ENCODE results near the gene EZH2. TPM values are rescaled to one million over a fixed set of nuclear protein-coding genes. Genes with fewer than 3 reads are reported as not detected.

EZH2 gene
- total RNA-seq, 2 donors from 2014 or later = 2.3 to 8.6 TPM

DNA sequence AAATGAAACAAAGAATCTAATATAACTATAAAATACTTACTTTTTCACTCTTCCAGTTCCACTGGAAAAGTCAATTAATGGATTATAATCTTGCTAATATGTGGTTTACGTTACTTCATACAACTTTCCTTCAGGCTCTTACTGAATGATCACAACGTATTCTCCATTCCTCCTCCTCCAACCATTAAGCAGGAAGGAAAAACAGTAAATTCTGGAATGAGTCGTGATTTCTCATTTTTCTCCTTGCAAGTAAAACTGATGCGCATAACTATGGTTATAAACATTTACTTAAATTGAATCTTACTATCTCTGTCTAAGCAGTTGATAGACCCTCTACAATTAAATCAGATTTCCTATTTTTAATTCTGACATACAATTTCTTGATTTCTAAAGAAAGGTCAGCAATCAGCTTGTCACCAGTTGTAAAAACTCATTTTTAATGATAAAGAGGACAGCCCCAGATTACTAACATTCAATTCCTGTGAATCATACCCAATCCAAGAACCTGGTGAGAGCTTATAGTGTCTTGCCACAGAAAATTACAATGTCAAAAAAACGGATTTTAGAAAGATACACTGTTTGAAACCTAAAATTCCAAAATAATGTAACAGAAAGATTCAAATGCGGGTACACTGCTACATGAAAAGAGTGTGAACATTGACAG lies 64.3 kb downstream of the EZH2 start:
- TF ChIP-seq POLR2AphosphoS5 (IDR thresholded peaks at IDR 0.05) (no peak), POLR2A (IDR thresholded peaks at IDR 0.05) (no peak)
- TF ChIP-seq, protein P1, sequence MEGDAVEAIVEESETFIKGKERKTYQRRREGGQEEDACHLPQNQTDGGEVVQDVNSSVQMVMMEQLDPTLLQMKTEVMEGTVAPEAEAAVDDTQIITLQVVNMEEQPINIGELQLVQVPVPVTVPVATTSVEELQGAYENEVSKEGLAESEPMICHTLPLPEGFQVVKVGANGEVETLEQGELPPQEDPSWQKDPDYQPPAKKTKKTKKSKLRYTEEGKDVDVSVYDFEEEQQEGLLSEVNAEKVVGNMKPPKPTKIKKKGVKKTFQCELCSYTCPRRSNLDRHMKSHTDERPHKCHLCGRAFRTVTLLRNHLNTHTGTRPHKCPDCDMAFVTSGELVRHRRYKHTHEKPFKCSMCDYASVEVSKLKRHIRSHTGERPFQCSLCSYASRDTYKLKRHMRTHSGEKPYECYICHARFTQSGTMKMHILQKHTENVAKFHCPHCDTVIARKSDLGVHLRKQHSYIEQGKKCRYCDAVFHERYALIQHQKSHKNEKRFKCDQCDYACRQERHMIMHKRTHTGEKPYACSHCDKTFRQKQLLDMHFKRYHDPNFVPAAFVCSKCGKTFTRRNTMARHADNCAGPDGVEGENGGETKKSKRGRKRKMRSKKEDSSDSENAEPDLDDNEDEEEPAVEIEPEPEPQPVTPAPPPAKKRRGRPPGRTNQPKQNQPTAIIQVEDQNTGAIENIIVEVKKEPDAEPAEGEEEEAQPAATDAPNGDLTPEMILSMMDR (IDR thresholded peaks at IDR 0.05) = no peak
- Histone ChIP-seq H3K36me3 (no peaks in the 10 kb centered on the region), H3K27ac (no peak overlapping the region), H3K4me1 (replicated peaks) (no peaks in the 10 kb centered on the region), H3K27me3 (replicated peaks; ENCODE audit: insufficient read depth) (no peaks in the 10 kb centered on the region), H3K9me3 (no peaks in the 10 kb centered on the region), H3K4me3 (no peak overlapping the region)
- no peak for DNase-seq (ENCODE audit: low spot score)
- intact Hi-C loops (cut with DNase I) = no loop called here
- 93% methylated on average over 6 of the region's 6 CpGs for WGBS

DNA sequence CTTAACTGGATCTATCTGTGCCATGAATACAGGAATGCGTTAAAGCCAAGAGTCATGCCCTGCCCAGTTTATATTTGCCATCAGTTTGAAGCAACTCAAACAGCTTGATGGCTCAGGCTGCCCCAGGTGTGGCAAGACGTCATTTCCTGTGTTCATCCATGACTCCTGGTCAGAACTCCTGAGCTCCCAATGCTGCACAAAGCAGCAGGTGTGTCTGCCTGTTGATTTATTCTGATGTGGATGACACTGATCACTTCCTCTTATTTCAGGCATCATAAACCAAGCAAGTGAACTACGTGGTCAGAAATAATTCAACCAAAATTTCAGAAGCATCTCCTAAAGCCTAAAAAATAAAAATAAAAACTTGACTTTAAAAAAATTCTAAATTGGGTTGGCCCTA lies 68.5 kb downstream of the EZH2 start:
- 65% methylated on average over 3 of the region's 3 CpGs for WGBS
- no peaks in the 10 kb centered on the region for H3K36me3 ChIP-seq
- no peak overlapping the region for H3K27ac ChIP-seq
- intact Hi-C loops (cut with DNase I) = no loop called here
- TF ChIP-seq, protein P1 (IDR thresholded peaks at IDR 0.05) = no peak
- TF ChIP-seq POLR2AphosphoS5 (IDR thresholded peaks at IDR 0.05) = no peak
- no peaks in the 10 kb centered on the region for H3K9me3 ChIP-seq
- no peak overlapping the region for H3K4me3 ChIP-seq
- no peaks in the 10 kb centered on the region for H3K4me1 ChIP-seq (replicated peaks)
- DNase-seq (ENCODE audit: low spot score) = no peak
- H3K27me3 ChIP-seq (replicated peaks; ENCODE audit: insufficient read depth) = no peaks in the 10 kb centered on the region

DNA sequence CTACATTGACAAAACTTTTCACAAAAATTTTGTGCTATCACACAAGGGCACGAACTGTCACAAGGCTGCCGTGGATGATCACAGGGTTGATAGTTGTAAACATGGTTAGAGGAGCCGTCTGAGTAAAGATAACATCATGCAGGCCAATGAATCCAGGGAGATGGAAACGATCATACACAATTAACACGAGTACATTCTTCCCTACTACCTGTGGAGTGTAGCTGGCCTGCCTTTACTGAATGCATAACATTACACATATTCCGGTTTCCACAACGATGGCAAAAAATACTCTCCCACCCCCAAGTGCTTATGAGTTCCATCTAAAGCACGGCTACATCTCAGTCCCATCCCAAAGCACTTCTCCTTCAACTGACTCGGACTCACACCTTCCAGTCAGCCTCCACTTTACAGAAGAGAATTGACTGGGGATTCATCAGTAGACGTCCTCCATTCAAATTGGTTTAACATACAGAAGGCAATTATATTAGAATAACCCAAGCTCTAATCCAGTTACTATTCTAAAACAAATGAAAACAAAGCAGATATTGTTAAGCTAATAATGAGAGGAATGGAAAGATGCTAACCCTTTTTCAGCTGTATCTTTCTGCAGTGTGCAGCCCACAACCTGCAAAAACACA lies 69.0 kb downstream of the EZH2 start:
- no peaks in the 10 kb centered on the region for H3K9me3 ChIP-seq
- WGBS = 59% methylated on average over 10 of the region's 10 CpGs
- intact Hi-C loops (cut with DNase I) = no loop called here
- no peaks in the 10 kb centered on the region for H3K27me3 ChIP-seq (replicated peaks; ENCODE audit: insufficient read depth)
- H3K4me3 ChIP-seq = no peak overlapping the region
- TF ChIP-seq POLR2AphosphoS5 (IDR thresholded peaks at IDR 0.05) (no peak), POLR2A (IDR thresholded peaks at IDR 0.05) (no peak)
- DNase-seq (ENCODE audit: low spot score) = no peak
- no peak overlapping the region for H3K27ac ChIP-seq
- no peaks in the 10 kb centered on the region for H3K4me1 ChIP-seq (replicated peaks)
- no peaks in the 10 kb centered on the region for H3K36me3 ChIP-seq

DNA sequence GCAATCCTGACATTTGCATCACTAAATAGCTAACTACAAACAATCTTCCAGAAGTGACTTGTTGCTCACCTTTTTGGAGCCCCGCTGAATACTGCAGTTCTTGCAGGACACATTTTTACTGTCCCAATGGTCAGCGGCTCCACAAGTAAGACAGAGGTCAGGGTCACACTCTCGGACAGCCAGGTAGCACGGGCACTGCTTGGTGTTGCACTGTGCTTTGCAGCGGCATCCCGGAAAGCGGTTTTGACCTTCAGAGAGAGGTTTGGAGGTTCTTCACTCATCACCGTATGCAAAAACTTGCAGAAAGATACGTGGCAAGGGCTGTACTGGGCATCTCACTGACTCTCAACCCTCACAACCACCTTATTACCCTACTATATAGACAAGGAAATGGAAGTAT lies 70.2 kb downstream of the EZH2 start:
- no peak for DNase-seq (ENCODE audit: low spot score)
- no peaks in the 10 kb centered on the region for H3K9me3 ChIP-seq
- no peaks in the 10 kb centered on the region for H3K27me3 ChIP-seq (replicated peaks; ENCODE audit: insufficient read depth)
- H3K36me3 ChIP-seq = no peaks in the 10 kb centered on the region
- no peaks in the 10 kb centered on the region for H3K4me1 ChIP-seq (replicated peaks)
- TF ChIP-seq POLR2A (IDR thresholded peaks at IDR 0.05) (no peak), POLR2AphosphoS5 (IDR thresholded peaks at IDR 0.05) (no peak)
- TF ChIP-seq, protein P1 (IDR thresholded peaks at IDR 0.05) = no peak
- WGBS = 91% methylated on average over 9 of the region's 9 CpGs
- H3K27ac ChIP-seq = no peak overlapping the region
- no peak overlapping the region for H3K4me3 ChIP-seq
- intact Hi-C loops (cut with DNase I) = no loop called here

DNA sequence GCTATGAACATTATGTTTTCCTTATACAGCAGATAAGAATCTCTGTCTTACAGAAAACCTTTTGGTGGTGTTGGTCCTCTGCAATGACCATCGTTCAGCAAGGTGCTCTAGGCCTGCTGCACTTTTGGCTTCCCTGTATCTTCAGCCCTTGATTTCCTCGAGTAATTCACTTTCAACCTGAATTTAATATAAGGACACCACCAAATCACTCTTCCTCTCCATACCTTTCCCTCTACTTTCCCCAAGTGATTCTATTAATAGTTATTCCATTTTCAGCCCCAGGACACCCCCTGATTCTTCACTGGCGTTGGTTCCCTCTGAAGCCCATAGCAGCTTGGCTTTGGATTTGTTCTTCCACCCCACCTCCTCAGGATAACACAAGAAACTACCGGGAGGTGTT lies 72.2 kb downstream of the EZH2 start:
- no peaks in the 10 kb centered on the region for H3K4me1 ChIP-seq (replicated peaks)
- H3K4me3 ChIP-seq = no peak overlapping the region
- H3K27me3 ChIP-seq (replicated peaks; ENCODE audit: insufficient read depth) = no peaks in the 10 kb centered on the region
- intact Hi-C loops (cut with DNase I) = no loop called here
- TF ChIP-seq POLR2AphosphoS5 (IDR thresholded peaks at IDR 0.05) (no peak), POLR2A (IDR thresholded peaks at IDR 0.05) (no peak)
- TF ChIP-seq, protein P1 (IDR thresholded peaks at IDR 0.05) = no peak
- no peak for DNase-seq (ENCODE audit: low spot score)
- no peak overlapping the region for H3K27ac ChIP-seq
- no peaks in the 10 kb centered on the region for H3K9me3 ChIP-seq
- 79% methylated on average over 4 of the region's 4 CpGs for WGBS
- H3K36me3 ChIP-seq = no peaks in the 10 kb centered on the region

All from prostate gland (tissue), 2 donors.